PC-3 (cell line): ENCODE measurements around the gene ADARB2. TPM values are rescaled to one million over a fixed set of nuclear protein-coding genes. Genes with fewer than 3 reads are reported as not detected.

Experiments used
- ATAC-seq: fragments of 200-7000 bp; cut with Tn5 transposase; 2 replicates; pipeline ENCODE4 v1.9.1; 2020; ENCODE audit warnings: mild to moderate bottlenecking, moderate library complexity
- BruUV-seq: library from RNA; stranded (reverse); fragments of 400-500 nt; replicated peaks from 2 replicates; lab custom pipeline; 2021; lab: Mats Ljungman, UMichigan
- CTCF ChIA-PET: fragments of 300-600 bp; sonication (Branson Sonifier 250); formaldehyde crosslinking; loops from one replicate; lab custom pipeline; 2022; ENCODE audit warnings: antibody characterized with exemption; lab: Charles Lee
- POLR2A ChIA-PET: fragments of 300-600 bp; sonication (Branson Sonifier 250); formaldehyde crosslinking; loops from one replicate; lab custom pipeline; 2022; ENCODE audit warnings: antibody characterized with exemption; ENCODE audit not compliant: unreplicated experiment; lab: Charles Lee
- DNase-seq: peaks from one replicate; pipeline ENCODE4 v3.0.0-alpha.2; 2015
- H2AFZ ChIP-seq: fragments of 300-600 bp; sonication (generic); 2 replicates; pipeline ENCODE4 v1.6.0; 2016; ENCODE audit warnings: antibody characterized with exemption, low read length
- H3F3A ChIP-seq: fragments of 300-600 bp; sonication (generic); one replicate; pipeline ENCODE4 v1.6.0; 2017; ENCODE audit warnings: antibody characterized with exemption, low read length, control low read depth, mild to moderate bottlenecking; ENCODE audit not compliant: unreplicated experiment
- H3K27ac ChIP-seq: fragments of 300-600 bp; sonication (generic); 2 replicates; pipeline ENCODE4 v1.5.1; 2016; ENCODE audit warnings: mild to moderate bottlenecking, low read length
- H3K27me3 ChIP-seq: fragments of 300-600 bp; sonication (generic); 2 replicates; pipeline ENCODE4 v1.6.1; 2016; ENCODE audit warnings: low read length, mixed read lengths
- H3K36me3 ChIP-seq: fragments of 300-600 bp; sonication (generic); 2 replicates; pipeline ENCODE4 v1.6.1; 2016; ENCODE audit warnings: low read depth, mixed run types, low read length, mixed read lengths
- H3K4me1 ChIP-seq: fragments of 300-600 bp; sonication (generic); 2 replicates; pipeline ENCODE4 v1.5.1; 2016; ENCODE audit warnings: low read length; ENCODE audit not compliant: insufficient read depth
- H3K4me2 ChIP-seq: fragments of 300-600 bp; sonication (generic); 2 replicates; pipeline ENCODE4 v1.6.0; 2016; ENCODE audit warnings: low read length
- H3K4me3 ChIP-seq: fragments of 300-600 bp; sonication (generic); 2 replicates; pipeline ENCODE4 v1.5.1; 2016; ENCODE audit warnings: mild to moderate bottlenecking, low read length, mixed read lengths
- H3K79me2 ChIP-seq: fragments of 300-600 bp; sonication (generic); 2 replicates; pipeline ENCODE4 v1.6.1; 2017; ENCODE audit warnings: low read length, mixed read lengths
- H3K9ac ChIP-seq: fragments of 300-600 bp; sonication (generic); 2 replicates; pipeline ENCODE4 v1.6.0; 2016; ENCODE audit warnings: mild to moderate bottlenecking, low read length
- H3K9me2 ChIP-seq: fragments of 300-600 bp; sonication (generic); replicated peaks from 2 replicates; pipeline ENCODE4 v1.6.1; 2016; ENCODE audit warnings: mixed run types, low read length, mixed read lengths
- H3K9me3 ChIP-seq: fragments of 300-600 bp; sonication (generic); 2 replicates; pipeline ENCODE4 v1.6.1; 2016; ENCODE audit warnings: low read length, mixed read lengths
- H4K20me1 ChIP-seq: fragments of 300-600 bp; sonication (generic); 2 replicates; pipeline ENCODE4 v1.6.1; 2016; ENCODE audit warnings: low read length, mixed read lengths
- EZH2 ChIP-seq: fragments of 300-600 bp; sonication (generic); IDR thresholded peaks from one replicate; pipeline ENCODE4 v1.6.1; 2017; ENCODE audit warnings: antibody characterized with exemption, mild to moderate bottlenecking, low read length; ENCODE audit not compliant: unreplicated experiment
- EZH2phosphoT487 ChIP-seq: fragments of 300-600 bp; sonication (generic); IDR thresholded peaks from 2 replicates; pipeline ENCODE4 v1.6.1; 2018; ENCODE audit warnings: mild to moderate bottlenecking, antibody characterized with exemption, low read length, borderline replicate concordance
- intact Hi-C: fragments of 100-400 bp; cut with micrococcal nuclease; formaldehyde crosslinking; loops from 2 replicates; pipeline ENCODE4 v1.9.0; 2023
- total RNA-seq: library from RNA; depleted of rRNA; stranded (reverse); fragments of >200 nt; gene quantifications from 2 replicates; pipeline ENCODE4 v1.2.3, GENCODE V29; 2014
- TF ChIP-seq, protein P1 (sequence below): fragments of 300-600 bp; sonication (generic); conservative IDR thresholded peaks from 2 replicates; pipeline ENCODE4 v1.5.1; 2017; ENCODE audit warnings: antibody characterized with exemption, low read depth, mild to moderate bottlenecking, low read length

Gene ADARB2
- total RNA-seq, 1 experiment from 2014 or later: not detected

DNA sequence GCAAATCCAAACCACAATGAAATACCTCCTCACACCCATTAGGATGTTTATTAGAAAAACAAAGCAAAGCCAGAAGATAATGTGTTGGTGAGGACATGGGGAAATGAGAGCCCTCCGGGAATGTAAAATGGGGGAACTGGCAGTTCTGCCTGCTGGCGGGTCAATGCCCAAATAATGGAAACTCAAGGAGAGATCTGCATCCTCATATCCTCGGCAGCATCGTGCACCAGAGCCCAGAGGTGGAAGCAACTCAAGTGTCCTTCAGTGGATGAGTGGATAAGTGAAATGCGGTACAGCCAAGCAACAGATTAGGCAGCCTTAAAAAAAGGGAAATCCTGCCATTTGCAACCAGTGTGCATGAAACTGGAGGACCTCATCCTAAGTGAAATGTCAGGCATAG lies 356.0 kb downstream of the ADARB2 start:
- no peaks in the 10 kb centered on the region for H3F3A ChIP-seq
- no peaks in the 10 kb centered on the region for H3K9me3 ChIP-seq
- TF ChIP-seq EZH2 (no peak), EZH2phosphoT487 (no peak)
- TF ChIP-seq, protein P1, sequence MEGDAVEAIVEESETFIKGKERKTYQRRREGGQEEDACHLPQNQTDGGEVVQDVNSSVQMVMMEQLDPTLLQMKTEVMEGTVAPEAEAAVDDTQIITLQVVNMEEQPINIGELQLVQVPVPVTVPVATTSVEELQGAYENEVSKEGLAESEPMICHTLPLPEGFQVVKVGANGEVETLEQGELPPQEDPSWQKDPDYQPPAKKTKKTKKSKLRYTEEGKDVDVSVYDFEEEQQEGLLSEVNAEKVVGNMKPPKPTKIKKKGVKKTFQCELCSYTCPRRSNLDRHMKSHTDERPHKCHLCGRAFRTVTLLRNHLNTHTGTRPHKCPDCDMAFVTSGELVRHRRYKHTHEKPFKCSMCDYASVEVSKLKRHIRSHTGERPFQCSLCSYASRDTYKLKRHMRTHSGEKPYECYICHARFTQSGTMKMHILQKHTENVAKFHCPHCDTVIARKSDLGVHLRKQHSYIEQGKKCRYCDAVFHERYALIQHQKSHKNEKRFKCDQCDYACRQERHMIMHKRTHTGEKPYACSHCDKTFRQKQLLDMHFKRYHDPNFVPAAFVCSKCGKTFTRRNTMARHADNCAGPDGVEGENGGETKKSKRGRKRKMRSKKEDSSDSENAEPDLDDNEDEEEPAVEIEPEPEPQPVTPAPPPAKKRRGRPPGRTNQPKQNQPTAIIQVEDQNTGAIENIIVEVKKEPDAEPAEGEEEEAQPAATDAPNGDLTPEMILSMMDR: no peak
- DNase-seq (no peak), ATAC-seq (no peak)
- no peak overlapping the region for H3K4me2 ChIP-seq
- BruUV-seq: no TSS peak
- ChIA-PET POLR2A (no interaction called here), CTCF (no interaction called here)
- no peak overlapping the region for H2AFZ ChIP-seq
- H3K9ac ChIP-seq: no peak overlapping the region
- H3K27ac ChIP-seq: no peak overlapping the region
- intact Hi-C loops: no loop called here
- peaks cover 37% of the 10 kb centered on the region for H3K27me3 ChIP-seq
- H3K79me2 ChIP-seq: no peaks in the 10 kb centered on the region
- no peaks in the 10 kb centered on the region for H3K9me2 ChIP-seq
- H3K36me3 ChIP-seq: no peaks in the 10 kb centered on the region
- H3K4me3 ChIP-seq: no peak overlapping the region
- H4K20me1 ChIP-seq: no peaks in the 10 kb centered on the region
- H3K4me1 ChIP-seq: no peaks in the 10 kb centered on the region

DNA sequence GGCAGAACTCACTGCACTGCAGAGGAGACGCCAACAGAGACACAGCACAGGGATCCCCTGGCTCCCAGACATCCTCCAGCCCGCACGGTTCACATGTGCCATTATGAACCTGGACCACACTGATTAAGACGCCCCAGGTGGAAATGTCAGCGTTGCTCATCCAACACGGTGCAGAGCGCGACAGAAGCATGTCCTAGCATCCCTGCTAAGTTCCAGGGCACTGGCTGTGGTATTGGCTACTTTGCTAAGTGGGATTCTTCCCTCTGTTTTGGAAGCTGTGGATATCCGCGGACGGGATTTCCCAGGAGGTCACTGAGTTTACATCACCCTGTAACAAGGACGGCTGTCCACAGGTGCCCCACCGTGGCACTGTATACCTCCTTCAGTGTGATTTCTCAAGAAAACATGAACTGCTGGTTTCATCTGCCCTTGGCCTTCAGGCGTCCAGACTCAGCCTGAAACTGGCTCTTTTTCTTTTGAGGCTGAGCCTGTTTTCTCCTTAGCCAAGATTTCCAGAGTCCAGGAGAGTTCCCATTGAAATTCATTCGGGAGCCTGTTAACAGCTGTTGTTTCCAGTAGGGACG lies 357.1 kb downstream of the ADARB2 start:
- H3K4me2 ChIP-seq: no peak overlapping the region
- H3K36me3 ChIP-seq: no peaks in the 10 kb centered on the region
- intact Hi-C loops: no loop called here
- no peaks in the 10 kb centered on the region for H3K9me3 ChIP-seq
- no peaks in the 10 kb centered on the region for H3K79me2 ChIP-seq
- TF ChIP-seq, protein P1: no peak
- TF ChIP-seq EZH2 (no peak), EZH2phosphoT487 (no peak)
- no peaks in the 10 kb centered on the region for H3K9me2 ChIP-seq
- peaks cover 37% of the 10 kb centered on the region for H3K27me3 ChIP-seq
- H3K9ac ChIP-seq: no peak overlapping the region
- BruUV-seq: no TSS peak
- H3K4me3 ChIP-seq: no peak overlapping the region
- no peaks in the 10 kb centered on the region for H4K20me1 ChIP-seq
- no peak overlapping the region for H2AFZ ChIP-seq
- POLR2A ChIA-PET: no interaction called here
- DNase-seq (no peak), ATAC-seq (no peak)
- no peaks in the 10 kb centered on the region for H3F3A ChIP-seq
- CTCF ChIA-PET: no interaction called here
- H3K27ac ChIP-seq: no peak overlapping the region
- no peaks in the 10 kb centered on the region for H3K4me1 ChIP-seq

DNA sequence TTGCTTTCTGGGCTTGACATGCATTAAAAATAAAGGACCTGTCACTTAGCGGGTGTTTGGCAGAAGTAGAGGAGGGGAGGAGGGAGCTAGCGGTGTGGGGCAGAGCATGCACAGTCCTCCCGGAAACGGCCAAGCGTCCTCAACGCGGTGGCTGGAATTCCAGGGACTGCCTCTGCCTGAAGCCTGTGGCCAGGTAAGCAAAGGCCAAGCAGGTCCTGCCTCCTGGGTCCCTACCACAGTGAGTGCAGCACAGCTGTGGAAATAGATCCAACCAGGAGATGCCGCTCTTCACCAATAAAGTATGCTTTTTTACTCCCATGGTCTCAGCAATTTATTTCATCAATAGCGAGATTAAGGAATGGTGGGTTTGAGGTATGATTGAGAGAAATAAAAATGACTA lies 357.7 kb downstream of the ADARB2 start:
- Histone ChIP-seq H2AFZ (no peak overlapping the region), H3F3A (no peaks in the 10 kb centered on the region), H3K36me3 (no peaks in the 10 kb centered on the region), H3K4me3 (no peak overlapping the region), H3K27ac (no peak overlapping the region), H3K9me2 (no peaks in the 10 kb centered on the region), H3K79me2 (no peaks in the 10 kb centered on the region), H3K9me3 (no peaks in the 10 kb centered on the region), H3K9ac (no peak overlapping the region), H4K20me1 (no peaks in the 10 kb centered on the region), H3K27me3 (peaks cover 37% of the 10 kb centered on the region), H3K4me2 (no peak overlapping the region), H3K4me1 (no peaks in the 10 kb centered on the region)
- POLR2A ChIA-PET: no interaction called here
- TF ChIP-seq EZH2: no peak
- TF ChIP-seq EZH2phosphoT487: no peak
- TF ChIP-seq, protein P1: no peak
- no TSS peak for BruUV-seq
- CTCF ChIA-PET: no interaction called here
- no peak for ATAC-seq
- DNase-seq: no peak
- intact Hi-C loops: no loop called here
